HG02973 (cell line): ENCODE data around the gene TAP2.
"Not testable (repeated sequence)": the region's sequence is repeated elsewhere in the genome, so short reads cannot be mapped to it uniquely, and the experiment has no call there.

Experiments used
- ATAC-seq: cut with Tn5 transposase; IDR thresholded peaks from one replicate; pipeline ENCODE4 v1.9.1; 2021; ENCODE audit warnings: moderate library complexity; ENCODE audit not compliant: unreplicated experiment

Gene TAP2

DNA sequence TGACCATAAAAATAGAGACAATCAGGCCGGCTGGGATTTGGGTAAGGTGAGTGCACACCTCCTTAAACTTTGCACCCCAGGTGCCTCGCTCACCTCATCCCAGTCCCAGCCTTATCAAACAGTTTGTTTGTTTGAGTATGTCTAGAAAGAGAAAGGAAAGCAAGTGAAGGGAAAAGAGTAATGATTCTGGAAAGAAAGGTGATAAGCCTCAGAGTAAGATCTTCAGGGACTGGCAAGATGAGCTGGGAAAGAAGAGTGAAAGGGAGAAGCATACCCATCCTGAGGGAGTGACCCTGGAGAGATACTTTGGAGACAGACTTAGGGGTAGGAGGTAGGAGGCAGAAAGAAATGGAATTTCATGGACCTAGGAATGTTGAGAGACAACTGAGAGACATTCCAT, 1.7 kb downstream of the TAP2 start:
- ATAC-seq = no peak

DNA sequence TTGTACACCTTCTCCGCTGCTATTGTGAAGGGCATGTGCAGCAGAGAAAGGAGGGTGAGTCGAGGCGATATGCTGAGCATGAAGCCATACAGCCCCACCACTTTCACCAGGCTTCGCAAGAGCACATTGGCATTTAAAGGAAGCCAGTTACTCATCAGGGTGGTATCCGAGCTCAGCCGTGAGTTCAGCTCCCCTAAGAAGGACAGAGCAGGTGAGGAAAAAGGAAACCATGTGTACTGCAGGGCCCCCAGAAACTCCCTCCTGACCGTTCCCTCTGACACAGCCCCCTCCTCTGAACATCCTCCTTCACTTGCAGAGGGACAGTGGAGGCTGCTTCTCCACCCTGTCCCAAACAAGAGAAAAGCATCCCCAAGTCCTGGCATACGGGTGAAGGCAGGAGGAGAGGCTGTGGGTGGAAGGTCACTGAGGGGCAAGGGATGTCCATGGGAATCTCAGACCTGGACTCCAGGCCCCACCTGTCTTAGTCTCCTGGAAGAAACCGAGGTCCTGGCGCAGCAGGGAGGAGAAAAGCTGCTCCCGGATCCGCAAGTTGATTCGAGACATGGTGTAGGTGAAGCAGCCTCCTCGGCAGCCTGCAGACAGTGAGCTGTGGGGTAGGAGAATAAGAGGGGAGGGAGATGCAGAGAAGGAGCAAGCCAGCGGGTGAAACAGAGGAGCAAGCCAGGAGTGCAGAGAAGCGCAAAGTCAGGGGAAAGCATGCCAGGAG, 3.2 kb downstream of the TAP2 start:
- ATAC-seq = no peak

DNA sequence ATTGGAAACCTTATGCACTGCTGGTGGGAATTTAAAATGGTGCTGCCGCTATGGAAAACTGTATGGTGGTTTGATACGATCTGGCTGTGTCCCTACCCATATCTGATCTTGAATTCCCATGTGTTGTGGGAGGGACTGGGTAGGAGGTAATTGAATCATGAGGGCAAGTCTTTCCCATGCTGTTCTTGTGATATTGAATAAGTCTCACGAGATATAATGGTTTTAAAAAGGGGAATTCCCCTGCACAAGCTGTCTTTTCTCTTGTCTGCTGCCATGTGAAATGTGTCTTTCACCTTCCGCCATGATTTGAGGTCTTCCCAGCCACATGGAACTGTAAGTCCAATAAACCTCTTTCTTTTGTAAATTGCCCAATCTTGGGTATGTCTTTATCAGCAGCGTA, 4.9 kb downstream of the TAP2 start:
- ATAC-seq = no peak

DNA sequence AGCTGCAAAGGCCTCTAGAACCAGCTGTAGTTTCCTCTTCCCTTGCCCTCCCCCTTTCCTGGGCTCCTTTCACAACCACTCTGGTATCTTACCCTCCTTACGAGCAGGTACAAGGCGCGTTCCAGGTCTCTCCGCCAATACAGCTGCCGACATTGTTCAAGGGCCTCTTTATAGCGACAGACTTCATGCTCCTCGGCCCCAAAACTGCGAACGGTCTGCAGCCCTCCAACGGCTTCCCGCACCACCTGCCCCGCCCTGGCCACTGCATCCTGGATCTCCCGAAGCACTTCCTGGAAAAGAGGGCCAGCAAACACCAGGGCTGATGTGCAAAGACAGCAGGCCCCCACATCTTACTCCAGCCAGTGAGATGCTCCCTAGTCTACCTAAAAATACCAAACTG, 6.0 kb downstream of the TAP2 start:
- no peak for ATAC-seq

DNA sequence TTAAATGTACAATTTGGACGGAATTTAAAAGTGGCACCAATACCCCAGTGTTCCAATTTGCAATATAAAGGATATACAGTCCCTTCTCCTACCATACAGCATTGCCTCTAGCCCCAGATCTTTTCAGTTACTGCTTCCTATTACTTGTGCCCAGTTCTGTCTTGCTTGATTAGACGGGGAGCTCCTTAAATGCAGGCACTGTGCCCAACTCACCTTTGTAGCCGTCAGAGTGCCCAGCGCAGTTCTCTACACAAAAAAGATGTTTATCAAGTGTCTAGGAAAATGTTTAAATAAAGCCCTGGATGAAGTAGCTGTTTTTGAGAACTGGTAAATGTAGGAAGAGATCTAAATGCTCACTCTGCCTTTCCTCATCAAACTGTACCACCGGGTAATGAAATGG, 7.6 kb downstream of the TAP2 start:
- ATAC-seq = no peak

DNA sequence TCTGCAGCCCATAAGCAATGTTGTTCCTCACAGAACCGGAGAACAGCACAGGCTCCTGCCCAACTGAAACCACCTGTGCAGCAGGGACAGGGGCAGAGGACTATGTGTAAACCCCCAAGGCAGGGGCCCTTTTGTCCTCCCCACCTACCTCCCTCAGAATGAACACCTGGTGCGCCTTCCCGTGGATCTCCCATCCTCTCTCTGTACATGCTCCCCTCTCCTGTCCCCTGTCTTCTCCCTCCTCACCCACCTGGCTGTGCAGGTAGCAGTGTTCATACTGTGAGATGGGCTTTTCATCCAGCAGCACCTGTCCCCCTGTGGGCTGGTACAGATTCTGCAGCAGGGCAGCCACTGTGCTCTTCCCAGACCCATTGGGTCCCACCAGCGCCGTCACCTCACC, 8.5 kb downstream of the TAP2 start:
- ATAC-seq = no peak

DNA sequence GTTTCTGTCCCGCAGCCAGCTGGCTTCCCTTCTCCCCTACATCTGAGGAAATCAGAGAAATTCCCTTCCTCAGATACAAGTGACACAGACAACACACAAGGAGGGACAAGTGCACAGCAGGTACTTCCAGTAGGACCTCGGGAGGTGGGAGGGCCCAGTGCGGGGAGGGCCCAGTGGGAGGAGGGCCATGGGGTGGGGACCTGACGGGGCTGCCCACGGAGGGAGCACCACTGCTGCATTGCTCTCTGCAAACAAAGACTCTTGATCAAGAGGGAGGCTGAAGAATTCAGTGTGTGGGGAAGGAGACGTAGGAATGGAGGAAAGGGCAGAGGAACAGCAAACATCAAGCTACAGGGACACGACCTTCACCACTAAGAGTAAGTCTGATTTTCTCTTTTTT, 9.0 kb downstream of the TAP2 start:
- no peak for ATAC-seq

DNA sequence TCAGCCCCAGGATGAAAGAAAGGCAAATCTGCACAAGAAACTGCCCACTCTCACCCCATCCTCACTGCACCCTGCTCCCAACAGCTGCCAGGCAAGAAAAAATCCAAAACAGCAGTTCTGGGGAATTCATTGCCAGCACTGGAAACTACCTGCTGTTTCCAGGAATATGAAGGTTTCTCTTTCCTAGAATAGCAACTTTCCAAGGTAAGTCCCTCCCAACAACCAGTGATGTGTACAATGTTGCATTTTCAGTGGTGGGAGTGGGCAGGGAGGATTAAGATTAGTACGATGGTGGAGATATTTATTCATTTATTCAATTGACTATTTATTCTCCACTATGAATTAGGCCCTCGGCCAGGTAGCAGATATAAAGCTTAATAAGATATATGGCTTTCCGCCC, 11.5 kb downstream of the TAP2 start:
- ATAC-seq = no peak

DNA sequence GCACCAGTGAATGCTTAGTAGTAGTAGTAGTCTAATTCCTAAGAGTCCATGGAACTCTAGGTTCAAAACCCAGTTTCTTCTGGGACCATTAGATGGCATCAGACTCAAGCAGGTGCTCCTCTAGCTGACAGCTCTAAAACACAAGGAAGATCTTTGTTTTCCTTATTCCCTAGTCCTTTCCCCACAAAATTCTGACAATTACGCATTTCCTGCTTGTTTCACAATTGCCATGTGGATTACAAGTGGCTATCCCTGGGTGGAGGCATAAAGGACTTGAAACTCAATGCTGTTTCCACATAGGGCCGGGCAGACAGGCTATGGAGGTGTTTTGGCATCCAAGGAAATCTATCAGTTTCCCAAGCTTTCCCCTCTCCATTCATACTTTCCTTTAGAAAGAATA, 12.6 kb downstream of the TAP2 start:
- no peak for ATAC-seq

DNA sequence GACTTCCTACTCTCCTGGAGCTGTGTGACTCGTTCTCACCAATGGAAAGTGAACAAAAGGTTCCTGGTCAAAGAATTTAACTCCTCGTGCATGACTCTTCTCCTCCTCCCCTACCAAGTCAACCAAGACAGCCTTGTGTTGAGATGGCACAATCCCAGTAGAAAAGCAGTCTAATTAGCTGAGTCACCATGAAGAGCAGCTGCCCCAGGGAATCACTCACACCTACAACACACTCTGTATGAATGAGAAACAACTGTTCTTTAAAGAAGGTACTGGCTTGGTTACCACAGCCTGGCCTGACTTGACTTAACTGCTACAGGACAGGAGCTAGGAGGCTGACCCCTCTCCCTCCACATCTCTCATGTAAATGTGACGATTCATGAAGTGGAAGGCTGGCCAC, 18.8 kb downstream of the TAP2 start:
- ATAC-seq = no peak

DNA sequence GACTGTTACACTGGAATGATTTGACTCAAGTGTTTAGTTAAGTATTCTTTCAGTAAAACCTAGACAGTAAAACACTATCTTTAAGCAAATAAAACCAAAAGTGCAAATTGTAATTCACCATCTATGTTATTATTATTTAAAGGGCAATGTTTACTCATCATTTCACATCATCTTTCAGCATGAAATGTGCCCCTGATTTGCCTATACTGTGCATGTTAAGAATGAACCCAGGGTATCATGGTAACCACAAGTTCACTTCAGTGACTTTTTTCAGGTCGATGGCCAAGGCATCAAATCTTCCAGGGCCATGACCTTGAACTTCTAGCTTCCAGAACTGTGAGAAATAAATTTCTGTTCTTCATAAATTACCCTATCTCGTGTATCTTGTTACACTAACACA, 19.7 kb downstream of the TAP2 start:
- no peak for ATAC-seq

DNA sequence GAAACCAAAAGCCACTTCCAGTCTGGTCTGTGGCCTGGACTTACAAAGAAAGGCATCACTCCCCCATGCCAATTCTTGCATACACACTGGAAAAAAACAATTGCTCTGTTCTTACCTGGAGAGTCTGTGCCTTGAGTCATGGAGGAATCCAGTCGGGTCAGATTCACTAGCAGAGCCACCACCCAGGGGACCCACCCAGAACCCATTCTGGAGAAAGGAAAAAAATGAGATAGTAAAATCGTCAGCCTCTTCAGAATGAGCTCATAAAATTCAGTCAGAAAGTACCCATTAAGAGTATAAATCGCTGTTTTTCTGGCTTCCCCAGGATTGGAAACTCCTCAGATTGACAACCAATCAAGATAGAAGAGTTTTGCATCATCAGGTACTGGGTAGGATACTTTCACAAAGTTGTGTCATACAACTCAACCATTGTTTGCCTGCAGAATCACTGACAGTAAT, 21.8 kb downstream of the TAP2 start, which contains the start of gene HLA-DOB:
Gene HLA-DOB (minus strand): TSS at position 257 of the 459 bp plus-strand sequence. CDS start 51 bp downstream, at position 206.
- ATAC-seq = no peak

DNA sequence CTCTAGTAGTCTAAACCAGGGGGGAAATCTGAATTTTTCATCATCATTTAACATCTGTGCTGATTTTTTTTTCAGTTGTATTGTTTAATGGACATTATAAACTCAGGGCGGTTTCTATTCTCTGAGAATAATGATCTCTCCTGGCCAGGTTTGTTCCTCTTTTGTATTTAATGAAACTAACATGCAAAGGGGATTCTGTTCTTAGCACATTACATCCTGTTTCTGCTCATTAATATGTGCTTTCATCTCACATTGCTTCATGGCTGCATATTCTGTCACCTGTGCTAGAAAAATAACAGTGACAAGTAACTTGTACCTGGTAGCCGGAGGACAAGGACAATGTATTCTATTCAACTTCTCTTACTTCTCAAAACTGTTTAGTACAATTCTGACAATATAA, 22.5 kb downstream of the TAP2 start:
- ATAC-seq = peak; percentile 50

DNA sequence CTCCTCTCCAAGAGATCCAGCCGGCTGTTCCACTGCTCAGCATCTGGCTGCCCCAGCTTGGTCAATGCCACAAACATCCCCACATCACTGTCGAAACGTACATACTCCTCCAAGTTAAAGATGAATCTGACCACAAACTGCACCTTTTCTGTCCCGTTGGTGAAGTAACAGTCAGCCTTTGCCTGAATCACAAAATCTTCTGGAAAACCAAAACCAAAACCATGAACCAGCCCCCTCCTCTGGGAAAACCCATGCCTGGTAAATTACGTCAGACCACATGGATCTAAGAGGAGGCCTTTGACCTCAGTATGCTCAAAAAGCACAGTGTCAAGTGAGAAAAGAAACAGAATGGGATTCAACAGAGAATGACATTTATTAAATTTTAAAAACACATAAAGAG, 23.4 kb downstream of the TAP2 start:
- no peak for ATAC-seq

DNA sequence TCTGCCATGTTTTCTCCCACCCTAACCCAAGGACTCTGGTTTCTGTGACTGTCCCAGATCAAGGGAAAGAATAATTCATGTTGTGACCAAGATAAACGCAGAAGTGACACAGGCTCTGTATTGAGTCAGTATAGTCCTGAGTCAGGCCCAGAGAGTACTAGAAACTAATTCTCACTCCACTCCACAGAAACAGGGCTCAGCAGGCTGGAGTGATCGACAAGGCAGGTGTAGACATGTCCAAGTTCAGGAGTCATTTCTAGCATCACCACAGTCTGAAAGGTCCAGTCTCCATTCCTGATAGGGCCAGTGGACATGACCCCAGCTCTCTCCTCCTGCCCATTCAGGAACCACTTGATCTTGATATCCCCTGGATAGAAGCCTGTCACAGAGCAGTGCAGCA, 24.4 kb downstream of the TAP2 start:
- ATAC-seq = no peak

DNA sequence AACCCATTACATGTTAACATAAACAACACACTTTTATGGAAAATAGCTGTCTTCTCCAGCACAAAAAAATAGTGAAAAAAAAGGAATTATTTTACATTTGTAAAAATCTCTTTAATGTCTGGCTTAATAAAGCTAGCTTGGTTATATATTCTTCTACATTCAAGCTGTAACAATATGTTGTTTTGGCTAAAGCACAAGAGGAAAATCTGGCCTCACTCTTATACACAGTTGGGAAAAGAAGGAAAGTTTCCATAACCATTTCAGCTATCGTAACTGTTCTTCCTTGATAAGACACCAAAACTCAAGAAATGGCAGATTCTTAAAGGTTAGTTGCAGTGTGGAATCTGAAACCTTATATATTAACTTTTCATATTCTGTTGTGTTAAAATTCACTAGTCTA, 29.4 kb downstream of the TAP2 start:
- no peak for ATAC-seq

DNA sequence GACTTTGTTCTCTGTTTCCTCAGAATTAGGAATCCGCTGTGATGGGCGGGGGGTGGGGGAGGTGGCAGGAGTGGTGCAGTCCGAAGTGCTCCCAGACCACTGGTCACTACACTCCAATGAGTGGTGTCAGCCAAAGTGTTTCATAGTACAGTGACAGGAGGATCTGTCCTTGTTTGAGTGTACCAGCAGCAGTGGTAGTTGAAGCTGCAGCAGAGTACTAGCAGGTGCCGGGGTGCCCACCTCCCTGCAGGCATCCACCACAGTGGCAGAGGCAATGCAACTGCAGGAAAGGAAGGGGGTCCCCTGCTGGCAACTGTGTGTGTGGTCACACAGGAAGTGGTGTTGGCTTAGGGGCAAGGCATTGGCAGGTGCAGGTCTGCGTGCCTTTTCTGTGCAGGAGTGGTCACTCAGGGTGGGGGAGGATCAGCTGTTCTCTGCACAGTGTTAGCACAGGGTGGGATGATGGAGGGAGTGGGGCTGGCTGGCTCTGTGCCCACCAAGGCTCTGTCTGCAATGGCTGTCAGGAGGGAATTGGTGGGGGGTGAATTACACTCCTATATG, 31.4 kb downstream of the TAP2 start:
- ATAC-seq = no peak

DNA sequence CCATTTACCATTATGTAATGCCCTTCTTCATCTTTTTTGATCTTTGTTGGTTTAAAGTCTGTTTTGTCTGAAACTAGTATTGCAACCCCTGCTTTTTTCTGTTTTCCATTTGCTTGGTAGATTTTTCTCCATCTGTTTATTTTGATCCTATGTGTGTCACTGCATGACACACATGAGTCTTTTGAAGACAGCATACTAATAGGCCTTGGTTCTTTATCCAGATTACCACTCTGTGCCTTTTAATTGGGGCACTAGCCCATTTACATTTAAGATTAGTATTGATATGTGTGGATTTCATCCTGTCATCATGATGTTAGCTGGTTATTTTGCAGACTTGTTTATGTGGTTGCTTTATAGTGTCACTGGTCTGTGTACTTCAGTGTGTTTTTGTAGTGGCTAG, 33.1 kb downstream of the TAP2 start:
- not testable (repeated sequence) for ATAC-seq

DNA sequence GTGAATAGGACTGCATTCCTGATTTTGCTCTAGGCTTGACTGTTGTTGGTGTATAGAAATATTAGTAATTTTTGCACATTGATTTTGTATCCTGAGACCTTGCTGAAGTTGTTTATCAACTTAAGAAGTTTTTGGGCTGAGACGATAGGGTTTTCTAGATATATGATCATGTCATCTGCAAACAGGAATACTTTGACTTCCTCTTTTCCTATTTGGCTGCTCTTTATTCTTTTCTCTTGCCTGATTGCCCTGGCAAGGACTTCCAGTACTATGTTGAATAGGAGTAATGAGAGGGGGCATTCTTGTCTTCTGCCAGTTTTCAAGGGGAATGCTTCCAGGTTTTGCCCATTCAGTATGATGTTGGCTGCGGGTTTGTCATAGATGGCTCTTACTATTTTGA, 35.1 kb downstream of the TAP2 start:
- no peak for ATAC-seq

DNA sequence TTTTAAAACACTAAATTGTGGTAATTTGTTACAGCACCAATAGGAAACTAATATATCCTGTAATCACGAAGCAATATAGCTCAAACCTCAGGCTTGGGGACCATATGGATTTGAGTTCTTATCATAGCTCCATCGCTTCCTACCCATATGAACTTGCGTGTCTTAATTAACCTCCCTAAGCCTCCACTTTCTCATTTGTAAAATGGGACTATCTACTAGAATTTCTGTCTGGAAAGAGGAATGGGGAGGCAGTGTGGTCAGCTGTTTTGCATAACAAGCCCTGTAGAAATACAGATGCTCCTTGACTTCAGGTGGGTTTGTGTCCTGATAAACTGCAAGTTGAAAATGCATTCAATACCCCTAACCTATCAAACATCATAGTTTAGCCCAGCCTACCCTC, 38.8 kb downstream of the TAP2 start:
- ATAC-seq = no peak

DNA sequence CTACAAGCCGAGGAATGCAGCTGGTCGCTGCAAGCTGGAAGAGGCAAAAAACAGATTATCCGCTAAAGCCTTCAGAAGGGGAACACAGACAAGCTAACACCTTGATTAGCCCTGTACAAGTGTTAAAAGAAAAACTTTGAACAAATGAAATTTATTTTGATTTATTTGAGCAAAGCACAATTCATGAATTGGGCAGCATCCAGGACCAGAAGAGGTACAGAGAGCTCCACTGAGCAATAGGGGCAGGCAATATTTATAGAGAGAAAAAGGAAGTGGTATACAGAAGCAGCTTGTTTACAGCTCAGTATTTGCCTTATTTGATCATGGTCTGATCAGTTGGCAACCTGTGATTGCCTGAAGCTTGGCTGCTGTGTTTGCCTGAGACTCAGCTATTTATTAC, 39.4 kb downstream of the TAP2 start:
- ATAC-seq = no peak

DNA sequence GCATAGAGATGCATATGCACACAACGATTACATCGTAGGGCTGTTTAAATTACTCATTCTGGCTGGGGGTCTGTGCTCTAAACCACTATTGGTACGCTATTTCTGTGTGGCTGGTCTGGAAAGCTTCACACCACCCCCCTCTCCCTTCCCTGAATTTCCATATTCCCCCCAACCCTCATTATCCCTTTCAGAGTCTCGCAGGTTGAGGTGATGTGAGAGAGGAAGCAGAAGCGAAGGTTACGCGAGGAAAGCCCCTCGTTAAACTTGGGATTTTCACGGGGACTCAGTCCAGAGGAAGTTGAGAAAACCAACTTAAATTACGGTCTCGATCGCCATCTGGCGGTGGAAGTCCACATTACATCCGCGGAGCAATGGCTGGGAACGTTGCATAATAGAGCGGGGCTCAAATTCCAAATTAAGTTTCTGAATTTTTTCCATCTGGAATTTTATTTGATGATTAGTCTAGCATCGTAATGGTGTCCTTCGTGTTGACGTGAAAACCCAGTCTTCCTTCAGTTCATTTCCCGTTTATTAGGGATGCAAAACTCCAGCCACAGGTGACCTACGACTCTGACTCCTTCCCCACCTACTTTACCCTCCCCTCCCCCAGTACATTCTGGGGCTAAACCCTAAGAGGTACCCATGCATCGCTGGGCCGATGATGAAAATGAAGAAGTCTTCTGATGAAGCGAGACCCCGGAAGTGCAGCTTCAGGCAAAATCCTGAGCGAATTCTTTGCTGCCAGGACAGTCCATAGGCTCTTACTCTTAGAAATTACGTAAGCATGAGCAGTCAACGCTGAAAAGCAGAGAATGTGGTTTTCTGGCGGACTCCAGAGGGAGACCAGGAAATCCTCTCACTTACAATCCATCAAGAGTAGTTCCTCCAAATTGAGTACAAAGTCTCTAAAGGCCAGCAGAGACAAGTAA, 41.4 kb downstream of the TAP2 start:
- no peak for ATAC-seq
